ENCODE measurements around the gene SUCNR1.
"Not testable (repeated sequence)": the region's sequence is repeated elsewhere in the genome, so short reads cannot be mapped to it uniquely, and the experiment has no call there.

SUCNR1 gene

GRCh38 chr3:151845306-151845905 lies 28.0 kb upstream of the SUCNR1 start:
- Histone ChIP-seq H3K9me3 (ENCODE audit: low read depth, low read length) (peaks cover 10% of the 10 kb centered on the region; the same call in 1 of the 2 replicates), H3K4me3 (no peak overlapping the region), H3K9ac (ENCODE audit: insufficient read length) (no peak overlapping the region), H3K27ac (no peak overlapping the region), H3K36me3 (ENCODE audit: insufficient read depth, low read length) (peaks cover 4% of the 10 kb centered on the region; the same call in 1 of the 2 replicates)
- DNase-seq (ENCODE audit: low read depth, low spot score) = no peak
- TF ChIP-seq EZH2 (IDR thresholded peaks at IDR 0.05) (no peak), FOXP2 (optimal IDR thresholded peaks at IDR 0.05; ENCODE audit: control extremely low read depth, extremely low read length, insufficient read depth) (no peak), POLR2AphosphoS5 (IDR thresholded peaks at IDR 0.05; ENCODE audit: borderline replicate concordance, low read depth, low read length) (no peak)

- H3K4me3 ChIP-seq; H3K36me3 ChIP-seq (ENCODE audit: insufficient read depth, low read length); H3K9ac ChIP-seq (ENCODE audit: insufficient read length); DNase-seq (ENCODE audit: low read depth, low spot score); H3K9me3 ChIP-seq (ENCODE audit: low read depth, low read length); H3K27ac ChIP-seq: not testable (repeated sequence)
Observed at GRCh38 chr3:151850065-151850464, 23.4 kb upstream of the SUCNR1 start.

- Histone ChIP-seq H3K27ac (no peak overlapping the region), H3K9me3 (ENCODE audit: low read depth, low read length) (no peaks in the 10 kb centered on the region), H3K9ac (ENCODE audit: insufficient read length) (no peak overlapping the region), H3K4me3 (no peak overlapping the region), H3K36me3 (ENCODE audit: insufficient read depth, low read length) (no peaks in the 10 kb centered on the region)
- DNase-seq (ENCODE audit: low read depth, low spot score) = no peak
- TF ChIP-seq EZH2 (IDR thresholded peaks at IDR 0.05) (no peak), POLR2AphosphoS5 (IDR thresholded peaks at IDR 0.05; ENCODE audit: borderline replicate concordance, low read depth, low read length) (no peak), FOXP2 (optimal IDR thresholded peaks at IDR 0.05; ENCODE audit: control extremely low read depth, extremely low read length, insufficient read depth) (no peak)
Observed at GRCh38 chr3:151852074-151852811, 21.2 kb upstream of the SUCNR1 start.

- Histone ChIP-seq H3K9me3 (ENCODE audit: low read depth, low read length) (no peaks in the 10 kb centered on the region), H3K27ac (no peak overlapping the region), H3K36me3 (ENCODE audit: insufficient read depth, low read length) (no peaks in the 10 kb centered on the region), H3K4me3 (no peak overlapping the region), H3K9ac (ENCODE audit: insufficient read length) (no peak overlapping the region)
- no peak for TF ChIP-seq FOXP2 (optimal IDR thresholded peaks at IDR 0.05; ENCODE audit: control extremely low read depth, extremely low read length, insufficient read depth)
- TF ChIP-seq POLR2AphosphoS5 (IDR thresholded peaks at IDR 0.05; ENCODE audit: borderline replicate concordance, low read depth, low read length) = no peak
- TF ChIP-seq EZH2 (IDR thresholded peaks at IDR 0.05) = no peak
- no peak for DNase-seq (ENCODE audit: low read depth, low spot score)
Observed at GRCh38 chr3:151856118-151856517, 17.3 kb upstream of the SUCNR1 start.

GRCh38 chr3:151856641-151857040 lies 16.8 kb upstream of the SUCNR1 start:
- H3K9me3 ChIP-seq (ENCODE audit: low read depth, low read length) = no peaks in the 10 kb centered on the region
- TF ChIP-seq EZH2 (IDR thresholded peaks at IDR 0.05) (no peak), POLR2AphosphoS5 (IDR thresholded peaks at IDR 0.05; ENCODE audit: borderline replicate concordance, low read depth, low read length) (no peak), FOXP2 (optimal IDR thresholded peaks at IDR 0.05; ENCODE audit: control extremely low read depth, extremely low read length, insufficient read depth) (no peak)
- H3K4me3 ChIP-seq = no peak overlapping the region
- H3K9ac ChIP-seq (ENCODE audit: insufficient read length) = no peak overlapping the region
- no peaks in the 10 kb centered on the region for H3K36me3 ChIP-seq (ENCODE audit: insufficient read depth, low read length)
- DNase-seq (ENCODE audit: low read depth, low spot score) = no peak
- H3K27ac ChIP-seq = no peak overlapping the region

- Histone ChIP-seq H3K9ac (ENCODE audit: insufficient read length) (no peak overlapping the region), H3K27ac (peak overlapping the region; percentile 2; the same call in 1 of the 2 replicates), H3K36me3 (ENCODE audit: insufficient read depth, low read length) (no peaks in the 10 kb centered on the region), H3K9me3 (ENCODE audit: low read depth, low read length) (no peaks in the 10 kb centered on the region), H3K4me3 (no peak overlapping the region)
- DNase-seq (ENCODE audit: low read depth, low spot score) = no peak
- no peak for TF ChIP-seq POLR2AphosphoS5 (IDR thresholded peaks at IDR 0.05; ENCODE audit: borderline replicate concordance, low read depth, low read length)
- TF ChIP-seq FOXP2 (optimal IDR thresholded peaks at IDR 0.05; ENCODE audit: control extremely low read depth, extremely low read length, insufficient read depth) = no peak
- no peak for TF ChIP-seq EZH2 (IDR thresholded peaks at IDR 0.05)
Observed at GRCh38 chr3:151859233-151859673, 14.2 kb upstream of the SUCNR1 start.

- Histone ChIP-seq H3K4me3 (no peak overlapping the region), H3K27ac (no peak overlapping the region), H3K36me3 (ENCODE audit: insufficient read depth, low read length) (no peaks in the 10 kb centered on the region), H3K9me3 (ENCODE audit: low read depth, low read length) (no peaks in the 10 kb centered on the region), H3K9ac (ENCODE audit: insufficient read length) (no peak overlapping the region)
- TF ChIP-seq EZH2 (IDR thresholded peaks at IDR 0.05) (no peak), POLR2AphosphoS5 (IDR thresholded peaks at IDR 0.05; ENCODE audit: borderline replicate concordance, low read depth, low read length) (no peak), FOXP2 (optimal IDR thresholded peaks at IDR 0.05; ENCODE audit: control extremely low read depth, extremely low read length, insufficient read depth) (no peak)
- DNase-seq (ENCODE audit: low read depth, low spot score) = no peak
Observed at GRCh38 chr3:151859905-151860304, 13.5 kb upstream of the SUCNR1 start.

- H3K9ac ChIP-seq (ENCODE audit: insufficient read length) = no peak overlapping the region
- H3K9me3 ChIP-seq (ENCODE audit: low read depth, low read length) = no peaks in the 10 kb centered on the region
- no peak overlapping the region for H3K4me3 ChIP-seq
- TF ChIP-seq EZH2 (IDR thresholded peaks at IDR 0.05) (no peak), POLR2AphosphoS5 (IDR thresholded peaks at IDR 0.05; ENCODE audit: borderline replicate concordance, low read depth, low read length) (no peak), FOXP2 (optimal IDR thresholded peaks at IDR 0.05; ENCODE audit: control extremely low read depth, extremely low read length, insufficient read depth) (no peak)
- DNase-seq (ENCODE audit: low read depth, low spot score) = no peak
- peak overlapping the region; percentile 69 for H3K27ac ChIP-seq
- H3K36me3 ChIP-seq (ENCODE audit: insufficient read depth, low read length) = no peaks in the 10 kb centered on the region
Observed at GRCh38 chr3:151863611-151864010, 9.8 kb upstream of the SUCNR1 start.
